SKM-1 treated with dmso at 0.1 percent for 144 hours (cell line): ENCODE data around the gene A3GALT2.
A peak's percentile ranks its signal among the peaks of the same experiment; 100 is the strongest.

Source experiments
- DNase-seq: peaks from one replicate; lab custom pipeline; 2025; ENCODE audit not compliant: unreplicated experiment; lab: John Stamatoyannopoulos, UW

The A3GALT2 gene

DNA sequence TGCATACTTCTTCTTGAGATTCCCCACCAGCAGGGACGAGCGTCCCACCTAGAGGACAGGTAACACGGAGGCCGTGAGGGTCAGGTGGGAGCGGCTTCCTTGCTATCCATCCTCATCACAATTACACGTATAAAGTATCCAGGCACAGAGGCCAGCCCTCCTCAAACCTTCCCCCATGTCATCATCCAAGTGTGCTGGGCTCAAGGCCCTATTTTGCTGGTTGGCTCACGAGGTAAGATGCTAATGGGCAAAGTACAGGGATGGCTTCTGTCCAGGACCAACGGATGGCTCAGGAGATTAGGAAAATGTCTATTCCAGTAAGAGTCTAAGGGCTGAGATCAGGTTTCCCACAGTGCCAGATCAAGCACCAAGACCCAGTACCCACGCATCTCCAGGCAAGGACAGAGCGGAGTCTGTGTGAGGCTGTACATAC, 11.5 kb upstream of the A3GALT2 start:
- DNase-seq = no peak

DNA sequence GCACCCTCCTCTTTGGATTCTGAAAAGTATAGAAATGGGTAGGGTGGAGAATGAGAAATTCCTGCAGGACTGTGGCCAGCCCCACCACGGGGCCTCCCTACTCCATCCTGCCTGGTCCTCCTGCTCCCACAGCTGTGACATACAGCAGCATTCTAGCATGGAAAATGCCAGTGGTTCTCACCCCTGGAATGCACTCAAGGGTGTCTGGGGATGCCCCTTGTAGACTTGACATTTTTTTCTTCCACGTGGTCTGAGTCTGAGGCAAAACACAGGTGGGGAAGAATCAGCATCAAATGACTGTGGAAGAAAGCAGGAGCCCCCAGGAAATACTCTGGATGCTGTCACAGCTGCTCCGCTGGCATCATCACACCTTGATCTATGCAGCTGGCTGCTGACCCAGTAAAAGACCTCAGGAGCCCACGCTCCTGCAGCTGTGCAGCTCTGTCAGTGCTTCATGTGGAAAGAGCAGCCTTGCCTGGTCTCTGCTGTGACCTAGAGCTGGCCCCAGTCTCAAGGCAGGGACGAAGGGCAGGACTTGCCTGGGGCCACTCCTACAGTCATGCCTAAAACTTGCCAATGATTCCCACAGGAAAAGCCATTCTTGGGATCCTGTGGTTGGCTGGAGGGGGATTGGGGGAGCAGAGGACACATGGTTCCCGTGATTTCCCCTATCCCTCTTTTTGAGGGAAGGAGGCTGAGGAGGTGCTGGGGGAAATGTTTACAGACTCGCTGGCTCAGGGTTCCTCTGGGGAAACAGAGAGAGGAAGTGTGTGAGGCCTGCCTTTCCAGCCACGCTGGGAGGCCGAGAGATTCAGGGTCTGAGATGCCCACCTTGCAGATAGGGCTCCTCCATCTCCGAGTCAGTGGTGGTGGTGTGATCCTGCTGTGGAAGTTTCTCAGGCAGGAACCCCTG, 10.8 kb upstream of the A3GALT2 start:
- DNase-seq = no peak

DNA sequence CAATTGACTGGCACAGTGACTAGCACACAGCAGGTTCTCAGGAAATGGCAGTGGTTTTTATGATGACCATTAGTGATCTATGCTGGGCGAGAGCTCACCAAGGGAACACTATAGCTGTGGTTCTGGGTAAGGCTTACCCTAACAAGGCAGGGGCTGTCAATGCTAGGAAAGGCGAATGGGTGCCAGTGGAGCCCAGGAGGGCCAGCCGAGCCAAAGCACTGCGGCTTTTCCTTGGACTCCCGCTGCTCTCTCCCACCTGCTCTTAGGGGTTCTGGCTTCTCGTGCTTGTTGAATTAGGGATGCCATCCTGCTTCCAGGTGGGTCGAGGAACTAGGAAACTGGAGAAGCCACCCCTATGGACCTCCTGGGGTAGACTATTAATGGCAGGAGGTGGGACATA, 10.0 kb upstream of the A3GALT2 start:
- DNase-seq = no peak

DNA sequence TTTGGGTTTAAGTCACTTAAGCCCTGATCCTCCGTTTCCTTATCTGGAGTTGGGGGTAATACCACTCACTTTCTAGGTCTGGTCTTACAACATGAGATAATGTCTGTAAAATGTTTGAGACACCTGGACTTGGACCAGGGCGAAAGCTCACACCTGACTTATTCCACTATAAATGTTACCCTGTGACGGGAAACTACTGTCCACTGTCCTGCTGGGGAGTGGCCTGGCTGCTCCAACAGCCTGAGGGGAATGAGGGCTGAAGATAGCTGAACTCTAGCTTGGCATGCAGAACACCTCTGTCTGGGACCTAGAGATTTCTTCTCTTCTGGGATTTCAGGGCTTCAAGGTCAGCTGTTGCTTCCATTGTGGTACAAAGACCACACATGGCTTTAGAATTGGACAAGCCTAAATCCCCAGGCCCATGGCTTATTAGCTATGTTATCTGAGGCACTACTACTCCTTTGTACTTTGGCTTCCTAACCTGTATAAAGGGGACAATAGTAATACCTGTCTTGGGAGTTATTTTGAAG, 9.5 kb upstream of the A3GALT2 start:
- no peak for DNase-seq

DNA sequence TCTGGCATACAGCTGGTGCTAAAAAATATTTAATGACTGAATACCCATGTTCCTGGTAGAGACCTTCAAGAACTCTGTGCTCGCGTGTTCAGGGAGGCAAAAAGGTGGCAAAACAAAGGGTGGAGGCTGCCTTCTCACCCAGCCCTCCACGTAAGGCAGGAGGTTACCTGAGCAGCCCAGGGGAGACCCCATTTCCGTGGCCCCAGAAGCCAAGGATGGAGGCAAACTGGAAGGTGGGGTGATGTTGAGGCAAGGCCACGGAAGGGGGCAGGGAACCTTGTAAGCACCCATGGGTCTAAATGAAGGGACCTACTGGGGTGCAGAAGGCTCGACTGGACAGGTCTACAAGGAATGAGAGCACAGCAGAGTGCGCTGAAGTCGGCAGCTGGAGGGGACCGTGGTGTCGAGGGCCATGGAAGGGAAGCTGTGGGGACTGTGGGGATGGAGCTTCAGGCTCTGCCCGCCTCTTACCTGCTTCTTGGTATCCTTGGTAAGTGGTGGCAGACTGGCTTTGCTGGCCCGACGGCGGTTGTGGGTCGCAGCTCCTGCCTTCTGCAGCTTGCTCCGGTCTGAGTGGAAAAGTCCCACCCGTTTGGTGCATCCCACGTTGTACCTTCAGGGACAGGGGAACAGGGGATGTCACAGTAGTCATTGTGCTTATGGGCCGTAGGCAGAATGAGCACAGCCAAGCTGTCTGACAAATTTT, 8.9 kb upstream of the A3GALT2 start:
- no peak for DNase-seq

DNA sequence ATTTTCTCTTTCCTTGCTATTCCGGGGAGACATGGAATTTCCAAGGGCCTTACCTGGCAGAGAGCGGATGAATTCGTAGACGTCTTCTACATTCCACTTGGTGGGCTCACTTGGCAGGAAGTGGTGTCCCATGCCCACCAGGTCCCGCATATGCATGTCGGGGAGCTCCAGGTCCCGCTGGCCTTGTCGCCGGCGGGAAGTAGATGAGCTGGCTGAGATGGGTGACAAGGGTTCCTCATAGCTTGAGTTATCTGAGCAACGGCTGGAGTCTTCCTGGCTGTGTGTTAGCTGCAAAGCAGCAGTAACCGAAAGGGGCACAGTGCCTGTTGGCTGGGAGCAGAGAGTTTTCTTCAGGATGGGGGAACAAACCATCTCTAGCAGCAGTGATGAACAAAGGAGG, 7.9 kb upstream of the A3GALT2 start:
- no peak for DNase-seq

DNA sequence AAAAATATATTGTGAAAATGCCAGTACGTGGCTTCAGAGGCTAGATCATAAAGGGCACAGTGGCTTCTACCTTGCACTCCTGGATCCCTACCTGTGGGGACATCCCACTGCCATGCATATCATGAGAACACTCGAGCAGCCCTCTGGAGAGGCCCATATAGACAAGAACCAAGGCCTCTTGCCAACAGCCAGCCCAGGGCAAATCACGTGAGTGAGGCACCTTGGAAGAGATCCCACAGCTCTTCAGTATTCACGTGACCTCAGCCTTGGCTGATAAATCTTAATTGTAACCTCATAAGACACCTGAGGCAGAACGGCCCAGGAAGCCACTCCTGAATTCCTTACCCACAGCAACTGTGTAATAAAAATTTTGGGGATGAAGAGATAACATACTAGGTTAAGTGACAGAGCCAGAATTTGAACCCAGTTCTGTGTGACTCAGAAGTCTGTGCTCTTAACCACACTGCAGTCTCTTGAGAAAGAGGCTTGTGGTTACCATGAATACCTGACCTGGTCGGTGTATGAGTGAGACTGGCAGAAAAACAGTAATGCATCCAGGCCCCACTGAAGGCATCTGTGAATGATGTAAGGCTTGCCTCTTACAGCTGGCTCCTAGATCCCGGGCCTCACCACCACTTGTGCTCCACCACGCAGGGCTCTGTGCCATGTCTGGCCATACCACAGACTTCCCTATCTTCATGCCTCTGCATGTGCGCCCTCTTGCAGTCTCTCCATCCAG, 6.9 kb upstream of the A3GALT2 start:
- peak; percentile 61 for DNase-seq

DNA sequence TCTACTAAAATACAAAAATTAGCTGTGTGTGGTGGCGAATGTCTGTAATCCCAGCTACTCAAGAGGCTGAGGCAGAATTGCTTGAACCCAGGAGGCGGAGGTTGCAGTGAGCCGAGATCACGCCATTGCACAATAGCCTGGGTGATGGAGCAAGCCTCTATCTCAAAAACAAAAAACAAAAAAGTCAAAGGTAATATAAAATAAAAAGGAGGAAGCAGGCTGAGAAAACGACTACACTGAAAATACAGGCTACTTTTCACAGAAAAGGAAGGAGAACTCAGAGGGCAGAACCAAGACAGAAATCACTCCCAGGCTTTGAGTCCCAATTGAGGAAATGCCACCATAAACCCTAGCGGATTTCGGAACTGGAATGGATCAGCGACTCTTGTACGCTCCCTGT, 5.9 kb upstream of the A3GALT2 start:
- DNase-seq = no peak

DNA sequence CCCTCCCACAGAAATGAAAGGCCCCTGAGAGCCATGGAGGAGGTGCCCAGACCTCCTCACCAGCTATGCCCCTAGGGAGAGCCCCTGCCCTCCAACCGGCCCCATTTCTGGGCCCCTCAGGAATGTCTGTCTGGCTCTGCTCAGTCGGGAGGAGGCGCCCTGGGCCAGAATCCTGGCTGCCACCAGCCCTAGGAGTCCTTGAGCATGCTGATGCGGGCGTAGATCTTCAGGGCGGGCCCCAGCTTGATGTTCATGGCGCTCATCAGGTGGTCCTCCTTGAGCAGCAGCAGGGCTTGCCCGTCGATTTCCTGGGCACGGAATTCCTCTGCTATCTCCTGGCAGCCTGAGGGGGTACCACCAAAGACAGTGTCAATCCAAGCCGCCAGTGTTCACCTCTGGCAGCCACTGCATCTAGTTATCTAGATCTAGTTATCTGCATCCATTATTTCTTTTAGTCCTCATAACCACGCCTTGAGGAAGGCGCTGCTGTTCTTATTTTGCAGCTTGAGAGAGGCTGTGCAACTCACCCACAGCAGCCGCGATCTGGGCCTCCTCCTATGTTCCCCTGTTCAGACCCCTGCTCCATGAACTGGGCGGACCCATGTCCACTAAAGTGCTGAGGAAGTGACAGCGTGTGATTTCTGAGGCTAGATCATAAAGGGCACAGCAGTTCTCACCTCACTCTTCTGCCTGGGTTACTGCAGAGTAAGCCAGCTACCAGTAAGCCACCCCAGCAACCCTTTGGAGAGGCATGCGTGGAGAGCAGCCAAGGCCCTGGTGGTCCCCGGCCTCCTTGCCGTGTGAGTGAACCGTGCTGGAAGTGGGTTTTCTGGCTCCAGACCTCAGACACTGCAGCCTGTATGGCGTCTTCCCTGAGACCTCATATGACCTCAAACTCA, 4.0 kb upstream of the A3GALT2 start:
- DNase-seq = no peak

- no peak for DNase-seq
These were observed 3.0 kb upstream of the A3GALT2 start for GRCh38 chr1:33323663-33324477.

- DNase-seq = no peak
These were observed 2.1 kb upstream of the A3GALT2 start for GRCh38 chr1:33322870-33323585.

GRCh38 chr1:33322109-33322508, 1.2 kb upstream of the A3GALT2 start:
- DNase-seq = no peak

DNA sequence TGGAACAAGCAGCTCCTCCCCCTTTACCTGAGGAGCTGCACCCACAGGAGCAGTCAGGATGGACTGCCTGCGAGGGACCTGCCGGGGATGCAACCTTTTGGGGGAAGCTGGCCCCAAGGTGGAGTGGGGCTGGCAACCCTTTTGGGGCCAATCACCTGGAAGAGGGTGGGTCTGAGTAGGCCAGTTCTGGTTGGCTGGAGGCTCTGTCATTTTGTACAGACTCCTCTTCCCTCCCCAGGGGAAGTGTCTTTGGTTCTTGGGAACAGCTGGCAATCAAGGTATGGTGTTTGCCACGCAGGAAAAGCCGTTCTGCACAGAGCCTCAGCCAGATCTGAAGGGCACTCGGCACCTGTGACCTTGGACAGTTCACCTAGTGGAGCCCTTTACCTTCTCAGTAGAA, 280 bp upstream of the A3GALT2 start:
- DNase-seq = no peak

DNA sequence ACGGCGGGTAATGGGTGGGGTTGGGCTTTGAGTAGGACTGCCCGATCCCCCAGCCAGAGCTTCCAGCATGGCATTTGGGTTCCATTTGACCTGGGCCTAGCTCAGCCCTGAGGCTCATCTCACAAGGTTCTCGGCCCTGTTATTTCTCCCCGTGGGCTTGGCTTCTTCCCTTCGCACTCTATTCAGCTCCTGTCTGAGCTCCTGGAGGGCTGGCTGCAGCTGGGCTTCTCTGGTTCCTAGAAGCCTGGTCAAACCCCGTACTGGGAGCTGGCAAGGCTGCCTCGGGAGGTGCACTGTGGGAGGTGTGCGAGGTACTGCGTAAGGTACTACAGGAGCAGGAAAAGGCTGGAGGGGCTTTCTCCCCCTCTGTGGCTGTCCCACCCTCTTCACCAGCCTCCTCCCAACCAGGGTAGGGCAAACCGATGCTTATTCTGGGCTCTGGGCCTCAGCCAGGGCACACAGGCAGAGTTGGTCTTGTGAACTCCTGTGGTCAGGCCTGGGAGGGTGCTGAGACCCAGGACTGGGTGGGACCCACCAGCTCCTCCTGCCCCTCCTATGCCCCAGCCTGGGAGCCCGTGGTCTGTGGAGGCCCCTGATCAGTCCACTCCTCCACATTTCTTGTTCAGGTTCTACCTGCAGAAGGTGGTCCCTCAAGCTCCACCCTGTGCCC, 814 bp downstream of the A3GALT2 start:
- DNase-seq = no peak

DNA sequence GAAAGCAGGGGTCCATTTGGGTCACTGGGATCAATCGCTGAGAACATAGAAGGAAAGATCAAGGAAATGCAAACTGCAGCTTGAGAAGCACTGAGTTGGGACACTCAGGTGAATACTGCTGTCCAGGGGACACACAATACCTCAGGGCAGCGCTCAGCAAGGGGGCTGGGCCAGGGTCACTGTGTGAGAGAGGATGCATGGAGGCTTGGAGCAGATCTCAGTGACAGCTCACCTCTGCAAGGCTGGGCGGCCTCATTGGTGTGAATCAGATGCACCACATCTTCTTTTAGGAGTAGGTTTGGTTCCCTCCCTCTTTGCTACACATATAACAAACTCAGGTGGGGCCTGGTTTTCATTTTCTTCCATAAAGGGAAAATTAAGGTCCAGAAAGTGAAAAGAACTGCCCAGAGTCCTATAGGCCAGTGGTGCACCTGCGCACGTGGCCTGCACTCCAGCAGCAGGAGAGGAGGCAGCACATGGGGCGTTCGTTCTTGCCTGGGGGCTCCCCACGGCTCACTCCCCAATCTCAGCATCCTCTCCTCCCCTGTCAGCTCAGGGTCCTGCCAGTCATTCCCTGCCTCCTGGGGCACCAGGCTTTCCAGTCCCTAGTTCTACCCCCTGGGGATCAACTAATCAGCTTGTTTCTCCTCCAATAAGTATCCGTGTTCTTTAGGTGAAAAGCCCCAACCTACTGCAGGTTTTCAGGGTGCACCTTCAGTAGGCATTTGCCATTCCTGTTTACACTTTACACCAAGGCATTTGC, 1.5 kb downstream of the A3GALT2 start:
- no peak for DNase-seq

DNA sequence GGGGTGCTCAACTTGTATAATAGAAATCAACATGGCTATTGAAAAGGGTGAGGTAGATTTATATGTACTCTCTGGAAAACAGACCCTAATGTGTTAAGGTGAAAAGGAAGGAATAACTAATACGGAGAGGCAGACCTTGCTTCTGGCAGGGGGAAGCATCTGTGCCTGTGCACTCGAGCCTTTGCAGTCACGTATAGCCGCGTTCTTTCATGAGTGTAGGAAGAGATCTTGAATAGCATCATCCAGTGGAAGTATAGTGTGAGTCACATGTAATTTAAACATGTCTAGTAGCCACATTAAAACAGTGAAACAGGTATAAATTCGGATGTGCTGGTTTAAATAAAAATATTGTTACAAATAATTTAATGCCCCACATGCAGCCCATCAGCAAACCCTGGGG, 3.0 kb downstream of the A3GALT2 start:
- no peak for DNase-seq

- no peak for DNase-seq
These were observed 3.5 kb downstream of the A3GALT2 start for GRCh38 chr1:33317354-33317753.

GRCh38 chr1:33316601-33317000, 4.3 kb downstream of the A3GALT2 start:
- DNase-seq = no peak
